ENCODE measurements around the gene ZNF135.

Gene ZNF135

GRCh38 chr19:58096884-58097283, 37.8 kb downstream of the ZNF135 start:
- DNase-seq, result no peak

DNA sequence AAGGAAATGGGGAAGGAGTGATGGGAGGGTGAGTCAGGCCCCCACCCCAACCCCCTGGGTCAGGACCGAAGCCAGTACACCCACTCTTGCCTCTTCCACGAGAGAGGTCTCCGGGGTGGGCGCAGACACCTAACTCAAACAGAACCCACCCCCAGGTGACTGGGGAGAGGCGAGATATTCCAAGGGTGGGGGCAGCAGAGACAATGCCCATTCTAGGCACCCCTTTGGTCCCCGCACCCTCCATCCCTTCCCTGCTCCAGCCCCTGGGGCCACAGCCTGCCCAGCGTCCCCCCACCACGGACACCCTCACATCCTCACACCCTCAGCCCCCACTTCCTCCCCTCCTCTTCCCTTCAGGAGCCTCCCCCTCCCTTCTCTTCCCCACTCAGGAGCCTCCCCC, 38.3 kb downstream of the ZNF135 start:
- no peak for DNase-seq

DNA sequence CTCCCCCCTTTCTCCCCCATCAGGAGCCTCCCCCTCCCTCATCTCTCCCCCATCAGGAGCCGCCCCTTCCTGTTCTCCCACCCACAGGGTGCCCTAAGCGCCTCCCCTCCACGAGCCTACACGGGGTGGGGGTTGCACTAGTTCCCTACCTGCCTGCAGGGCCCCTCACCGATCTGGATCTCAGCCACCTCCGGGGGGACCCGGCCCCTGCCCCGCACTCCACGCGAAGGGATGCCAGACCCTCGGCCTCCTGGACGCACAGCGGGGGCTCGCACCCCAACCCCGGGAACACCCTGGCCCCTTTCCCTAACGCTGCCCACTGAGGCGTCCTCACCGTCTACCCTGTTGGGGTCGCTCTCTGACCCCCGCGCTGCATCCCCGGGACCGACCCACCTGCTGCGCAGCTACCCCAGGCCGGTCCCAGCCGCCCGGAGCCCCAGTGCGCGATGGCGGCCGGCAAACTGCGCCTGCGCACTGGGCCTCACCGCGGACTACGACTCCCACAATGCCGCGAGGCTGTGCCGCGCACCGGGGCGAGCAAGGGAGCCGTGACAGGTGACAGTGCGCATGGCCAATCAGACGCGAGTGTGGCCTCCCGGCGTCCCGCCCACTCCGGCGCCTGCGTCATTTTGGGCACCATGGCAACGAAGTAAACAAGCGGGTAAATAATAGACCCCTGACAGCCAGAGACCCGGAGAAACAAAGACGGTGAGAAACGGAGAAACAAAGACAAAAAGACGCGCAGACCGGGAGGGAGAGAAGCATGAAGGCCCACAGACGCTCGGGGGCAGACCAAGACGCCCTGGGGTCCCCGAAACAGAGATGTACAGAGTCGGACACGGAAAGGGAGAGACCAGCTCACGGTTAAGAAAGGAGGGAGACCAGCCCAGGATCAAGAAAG, 38.9 kb downstream of the ZNF135 start, which contains the start of gene ZSCAN18:
TSS of gene ZSCAN18 (minus strand) at position 451 of the 901 bp plus-strand sequence. CDS start 7,964 bp downstream, outside the sequence.
- DNase-seq, result peak; percentile 96

- no peak for DNase-seq
These were observed 39.6 kb downstream of the ZNF135 start for GRCh38 chr19:58098682-58098998.

GRCh38 chr19:58107778-58108545, 48.9 kb downstream of the ZNF135 start:
- no peak for DNase-seq

- no peak for DNase-seq
These were observed 49.4 kb downstream of the ZNF135 start for GRCh38 chr19:58108546-58108817.

DNA sequence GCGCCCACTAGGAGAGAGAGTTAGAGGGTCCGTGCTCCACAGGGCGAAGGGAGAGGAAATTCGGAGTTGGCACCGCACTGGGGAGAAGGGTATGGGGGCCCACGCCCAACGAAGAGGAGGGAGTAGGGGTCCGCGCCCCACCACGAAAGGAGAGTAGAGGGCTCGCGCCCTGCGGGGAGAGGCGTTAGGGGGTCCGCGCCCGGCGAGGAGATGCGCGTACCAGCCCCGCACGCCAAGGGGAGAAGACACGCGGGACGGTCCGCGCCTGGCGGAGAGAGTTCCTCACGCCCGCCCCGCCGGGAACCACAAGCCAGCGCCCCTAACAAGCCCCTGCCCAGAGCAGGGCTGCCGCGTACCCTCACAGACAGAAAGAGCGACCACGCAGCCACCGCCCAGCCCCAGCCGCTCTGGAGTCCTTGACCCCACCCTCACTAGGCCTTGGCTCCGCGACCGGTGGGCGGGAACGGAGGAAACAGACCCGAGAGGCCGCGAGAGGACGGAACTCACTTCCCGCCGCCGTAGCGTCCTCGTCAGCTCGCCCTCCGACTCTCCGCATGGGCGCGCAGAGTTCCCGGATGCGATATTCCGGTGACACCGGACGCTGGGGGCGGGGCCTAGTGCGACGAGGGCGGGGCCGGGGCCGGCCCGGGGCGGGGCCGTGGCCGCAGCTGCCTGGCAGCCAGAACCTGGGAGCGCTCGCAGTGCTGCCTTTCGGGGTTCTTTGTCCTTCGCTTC, 58.9 kb downstream of the ZNF135 start:
- no peak for DNase-seq

- DNase-seq, result peak; percentile 6
These were observed 60.1 kb downstream of the ZNF135 start for GRCh38 chr19:58118979-58119733.
